HepG2 (cell line): Measurements from ENCODE around the gene GAS2L1. TPM values are rescaled to one million over a fixed set of nuclear protein-coding genes. Genes with fewer than 3 reads are reported as not detected.
A peak's percentile ranks its signal among the peaks of the same experiment; 100 is the strongest.

Source experiments
- FLYWCH1 ChIP-seq: sonication (generic); formaldehyde crosslinking; IDR thresholded peaks from 2 replicates; pipeline ENCODE4 v1.8.1; 2023; ENCODE audit warnings: mild to moderate bottlenecking, missing genetic modification reagents
- IKZF1 ChIP-seq: fragments of 450-650 bp; IDR thresholded peaks from 2 replicates; pipeline ENCODE4 v1.7.1; 2016
- NKX3-1 ChIP-seq: sonication (generic); formaldehyde crosslinking; IDR thresholded peaks from 2 replicates; pipeline ENCODE4 v1.5.0; 2020; ENCODE audit warnings: missing genetic modification reagents
- SALL2 ChIP-seq: sonication (generic); formaldehyde crosslinking; IDR thresholded peaks from 2 replicates; pipeline ENCODE4 v1.8.1; 2023; ENCODE audit warnings: mild to moderate bottlenecking, missing genetic modification reagents, inconsistent platforms
- SMAD3 ChIP-seq: sonication (generic); formaldehyde crosslinking; IDR thresholded peaks from 2 replicates; pipeline ENCODE4 v1.4.0; 2020; ENCODE audit warnings: missing genetic modification reagents
- SPEN ChIP-seq: sonication (generic); formaldehyde crosslinking; IDR thresholded peaks from 2 replicates; pipeline ENCODE4 v1.5.1; 2020; ENCODE audit warnings: low read depth, mild to moderate bottlenecking, missing genetic modification reagents
- ZBTB14 ChIP-seq: sonication (generic); formaldehyde crosslinking; IDR thresholded peaks from 2 replicates; pipeline ENCODE4 v1.4.0; 2020; ENCODE audit warnings: missing genetic modification reagents
- ZBTB3 ChIP-seq: sonication (generic); formaldehyde crosslinking; IDR thresholded peaks from 2 replicates; pipeline ENCODE4 v1.4.0; 2020; ENCODE audit warnings: low read depth, mild to moderate bottlenecking, moderate library complexity, missing genetic modification reagents, borderline replicate concordance
- ZBTB33 ChIP-seq: sonication (generic); formaldehyde crosslinking; IDR thresholded peaks from 2 replicates; pipeline ENCODE4 v1.4.0; 2020; ENCODE audit warnings: missing genetic modification reagents
- ZBTB8A ChIP-seq: sonication (generic); formaldehyde crosslinking; IDR thresholded peaks from 2 replicates; pipeline ENCODE4 v1.4.0; 2020; ENCODE audit warnings: mild to moderate bottlenecking, low read depth, missing genetic modification reagents, borderline replicate concordance
- ZFP37 ChIP-seq: sonication (generic); formaldehyde crosslinking; IDR thresholded peaks from 2 replicates; pipeline ENCODE4 v1.4.0; 2020; ENCODE audit warnings: missing genetic modification reagents, borderline replicate concordance
- ZNF317 ChIP-seq: sonication (generic); formaldehyde crosslinking; IDR thresholded peaks from 2 replicates; pipeline ENCODE4 v1.5.0; 2020; ENCODE audit warnings: mild to moderate bottlenecking, missing genetic modification reagents
- ZNF331 ChIP-seq: sonication (generic); formaldehyde crosslinking; IDR thresholded peaks from 2 replicates; pipeline ENCODE4 v1.4.0; 2020; ENCODE audit warnings: missing genetic modification reagents
- ZNF503 ChIP-seq: sonication (generic); formaldehyde crosslinking; IDR thresholded peaks from 2 replicates; pipeline ENCODE4 v1.4.0; 2020; ENCODE audit warnings: missing genetic modification reagents
- ZNF567 ChIP-seq: sonication (generic); formaldehyde crosslinking; IDR thresholded peaks from 2 replicates; pipeline ENCODE4 v1.8.1; 2023; ENCODE audit warnings: mild to moderate bottlenecking, missing genetic modification reagents, borderline replicate concordance
- ZNF607 ChIP-seq: sonication (generic); formaldehyde crosslinking; IDR thresholded peaks from 2 replicates; pipeline ENCODE4 v1.5.1; 2020; ENCODE audit warnings: missing genetic modification reagents, mild to moderate bottlenecking, borderline replicate concordance
- ZNF713 ChIP-seq: sonication (generic); formaldehyde crosslinking; IDR thresholded peaks from 2 replicates; pipeline ENCODE4 v1.4.0; 2020; ENCODE audit warnings: mild to moderate bottlenecking, missing genetic modification reagents
- ZNF777 ChIP-seq: sonication (generic); formaldehyde crosslinking; IDR thresholded peaks from 2 replicates; pipeline ENCODE4 v1.4.0; 2020; ENCODE audit warnings: missing genetic modification reagents
- ZSCAN21 ChIP-seq: sonication (generic); formaldehyde crosslinking; IDR thresholded peaks from 2 replicates; pipeline ENCODE4 v1.8.0; 2022; ENCODE audit warnings: mild to moderate bottlenecking, missing genetic modification reagents, moderate library complexity, borderline replicate concordance
- polyA plus RNA-seq, 8 experiments: library from polyadenylated mRNA; depleted of rRNA in 3 of 8; stranded (reverse) in 7 of 8; unstranded in 1 of 8; fragments of >200 nt; fragmentation: Illumina TruSeq in 4 of 8; extraction: Trizol in 4 of 8; gene quantifications; 2 replicates each; pipeline versions ENCODE4 v1.2.1 to v1.2.3, GENCODE V29; 2011 to 2016; ENCODE audit warnings: low read depth in 4 of 8, missing spikeins in 1 of 8, mixed read lengths in 1 of 8; ENCODE audit not compliant: insufficient read depth in 1 of 8
- total RNA-seq, 5 experiments: library from RNA; depleted of rRNA; stranded (reverse); fragments of >200 nt; fragmentation: Illumina TruSeq; extraction: Trizol; gene quantifications; 2 replicates each; pipeline ENCODE4 v1.2.3, GENCODE V29; 2016; ENCODE audit warnings: low read depth in 1 of 5
- TF ChIP-seq, protein P1 (sequence below): IDR thresholded peaks from 2 replicates; pipeline ENCODE4 v1.6.1; 2016; ENCODE audit warnings: low read depth, borderline replicate concordance

GAS2L1 gene
- total and polyA plus RNA-seq, 2 of the 13 experiments (the other 11 are each of a cell fraction or from before 2014, with no cell fraction given): 1.8 to 3.3 TPM

DNA sequence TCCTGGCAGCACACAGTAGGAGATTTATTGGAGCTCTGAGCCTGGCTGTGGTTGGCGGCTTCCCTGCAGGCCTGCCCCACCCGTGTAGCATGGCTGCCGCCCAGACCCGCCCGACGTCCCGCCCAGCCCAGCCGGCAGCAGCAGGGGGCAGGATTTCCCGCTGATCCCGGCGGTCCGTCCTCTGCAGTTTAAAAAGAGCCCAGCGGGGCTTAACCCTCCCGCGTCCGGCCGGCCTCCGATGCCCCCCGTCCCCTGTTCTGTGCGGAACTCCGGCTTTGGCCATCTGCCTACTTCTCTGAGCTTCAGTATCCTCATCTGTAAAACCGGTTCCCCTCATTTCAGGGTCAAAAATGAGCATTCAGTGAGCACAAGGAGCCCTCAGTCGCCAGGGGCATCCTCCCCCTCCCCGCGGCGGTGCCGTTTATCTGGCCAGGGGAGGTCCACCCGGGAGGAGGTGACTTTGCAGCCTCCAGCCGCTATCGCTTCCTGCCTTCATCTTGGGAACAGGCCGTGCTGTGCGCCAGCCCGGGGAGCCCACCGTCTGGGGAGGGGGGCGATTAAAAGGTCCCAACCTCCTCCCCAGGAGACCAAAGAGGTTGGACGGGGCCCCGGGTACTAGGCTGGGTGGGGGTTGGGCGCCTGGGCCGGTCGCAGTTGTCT is at the start of gene GAS2L1 (continued):
- TF ChIP-seq ZNF503: no peak
- no peak; the same call in 1 of the 2 replicates for TF ChIP-seq SALL2 (CRISPR knock-in tag)
- no peak for TF ChIP-seq IKZF1
- no peak for TF ChIP-seq ZNF331 (CRISPR knock-in tag)
- no peak for TF ChIP-seq SMAD3 (CRISPR knock-in tag)
- no peak for TF ChIP-seq ZNF777 (CRISPR knock-in tag)
- TF ChIP-seq FLYWCH1 (CRISPR knock-in tag): no peak
- TF ChIP-seq ZSCAN21 (CRISPR knock-in tag): peak; percentile 43; the same call in 1 of the 2 replicates
- no peak for TF ChIP-seq ZBTB8A (CRISPR knock-in tag)
- TF ChIP-seq NKX3-1 (CRISPR knock-in tag): no peak
- TF ChIP-seq, protein P1, sequence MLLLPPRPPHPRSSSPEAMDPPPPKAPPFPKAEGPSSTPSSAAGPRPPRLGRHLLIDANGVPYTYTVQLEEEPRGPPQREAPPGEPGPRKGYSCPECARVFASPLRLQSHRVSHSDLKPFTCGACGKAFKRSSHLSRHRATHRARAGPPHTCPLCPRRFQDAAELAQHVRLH: 0 out of 2 replicates have a peak, but pooled peaks have one; percentile 22
- TF ChIP-seq ZNF317 (CRISPR knock-in tag): 0 out of 2 replicates have a peak, but pooled peaks have one; percentile 46
- no peak for TF ChIP-seq ZBTB3 (CRISPR knock-in tag)
- 0 out of 2 replicates have a peak, but pooled peaks have one; percentile 14 for TF ChIP-seq ZFP37 (CRISPR knock-in tag)
- 0 out of 2 replicates have a peak, but pooled peaks have one; percentile 50 for TF ChIP-seq ZBTB14 (CRISPR knock-in tag)
- TF ChIP-seq ZNF607: 0 out of 2 replicates have a peak, but pooled peaks have one; percentile 39
- TF ChIP-seq ZBTB33 (CRISPR knock-in tag): no peak
- TF ChIP-seq ZNF567 (CRISPR knock-in tag): no peak
- no peak for TF ChIP-seq SPEN (CRISPR knock-in tag)
- TF ChIP-seq ZNF713 (CRISPR knock-in tag): no peak
